Kidney epithelial cell (primary cell): ENCODE data around the gene PHF14. TPM values are rescaled to one million over a fixed set of nuclear protein-coding genes. Genes with fewer than 3 reads are reported as not detected.
"Not testable (repeated sequence)": the region's sequence is repeated elsewhere in the genome, so short reads cannot be mapped to it uniquely, and the experiment has no call there.

Source experiments
- DNase-seq: peaks from one replicate; pipeline ENCODE4 v3.0.0-alpha.2; 2010; ENCODE audit warnings: low read depth
- H3K27me3 ChIP-seq: 2 replicates; pipeline ENCODE4 v1.6.0; 2011; ENCODE audit warnings: low read length; ENCODE audit not compliant: control insufficient read depth, insufficient read depth
- H3K36me3 ChIP-seq: 2 replicates; pipeline ENCODE4 v1.5.1; 2011; ENCODE audit warnings: low read length; ENCODE audit not compliant: control insufficient read depth, insufficient read depth
- H3K4me3 ChIP-seq: 2 replicates; pipeline ENCODE4 v1.5.1; 2011; ENCODE audit warnings: low read depth, mild to moderate bottlenecking, control low read depth, low read length
- total RNA-seq: library from RNA; depleted of rRNA; stranded (reverse); fragments of >200 nt; gene quantifications from 2 replicates; pipeline ENCODE4 v1.2.3, GENCODE V29; 2015
- TF ChIP-seq, protein P1 (sequence below): IDR thresholded peaks from 2 replicates; pipeline ENCODE4 v1.5.1; 2011; ENCODE audit warnings: mild to moderate bottlenecking, moderate library complexity, low read length, control low read depth, inconsistent platforms; ENCODE audit not compliant: insufficient read depth, poor library complexity, severe bottlenecking

The PHF14 gene
- 32.4 and 40.4 TPM in 2 replicates for total RNA-seq

GRCh38 chr7:10973061-10973941 is at the start of gene PHF14:
TSS of gene PHF14 (plus strand) at chr7:10973872. CDS start at chr7:10974324, 452 bp downstream.
- TF ChIP-seq, protein P1, sequence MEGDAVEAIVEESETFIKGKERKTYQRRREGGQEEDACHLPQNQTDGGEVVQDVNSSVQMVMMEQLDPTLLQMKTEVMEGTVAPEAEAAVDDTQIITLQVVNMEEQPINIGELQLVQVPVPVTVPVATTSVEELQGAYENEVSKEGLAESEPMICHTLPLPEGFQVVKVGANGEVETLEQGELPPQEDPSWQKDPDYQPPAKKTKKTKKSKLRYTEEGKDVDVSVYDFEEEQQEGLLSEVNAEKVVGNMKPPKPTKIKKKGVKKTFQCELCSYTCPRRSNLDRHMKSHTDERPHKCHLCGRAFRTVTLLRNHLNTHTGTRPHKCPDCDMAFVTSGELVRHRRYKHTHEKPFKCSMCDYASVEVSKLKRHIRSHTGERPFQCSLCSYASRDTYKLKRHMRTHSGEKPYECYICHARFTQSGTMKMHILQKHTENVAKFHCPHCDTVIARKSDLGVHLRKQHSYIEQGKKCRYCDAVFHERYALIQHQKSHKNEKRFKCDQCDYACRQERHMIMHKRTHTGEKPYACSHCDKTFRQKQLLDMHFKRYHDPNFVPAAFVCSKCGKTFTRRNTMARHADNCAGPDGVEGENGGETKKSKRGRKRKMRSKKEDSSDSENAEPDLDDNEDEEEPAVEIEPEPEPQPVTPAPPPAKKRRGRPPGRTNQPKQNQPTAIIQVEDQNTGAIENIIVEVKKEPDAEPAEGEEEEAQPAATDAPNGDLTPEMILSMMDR, result no peak
- Histone ChIP-seq H3K36me3 (no peaks in the 10 kb centered on the region), H3K27me3 (no peaks in the 10 kb centered on the region), H3K4me3 (peak within 1 kb of the TSS; percentile 97)
- DNase-seq, result peak; percentile 73

- H3K36me3 ChIP-seq, result no peaks in the 10 kb centered on the region
Observed at GRCh38 chr7:10924370-10924769, 49.3 kb upstream of the PHF14 start.

GRCh38 chr7:10928203-10928602 is 45.5 kb upstream of the PHF14 start:
- not testable (repeated sequence) for DNase-seq, H3K27me3 ChIP-seq, H3K4me3 ChIP-seq, H3K36me3 ChIP-seq

More at GRCh38 chr7:10924370-10924769, 49.3 kb upstream of the PHF14 start:
- Histone ChIP-seq H3K4me3 (no peak overlapping the region), H3K27me3 (no peaks in the 10 kb centered on the region)
- DNase-seq, result no peak
- TF ChIP-seq, protein P1, result no peak

GRCh38 chr7:10930551-10930950 is 43.1 kb upstream of the PHF14 start:
- Histone ChIP-seq H3K4me3 (no peak overlapping the region), H3K27me3 (no peaks in the 10 kb centered on the region), H3K36me3 (no peaks in the 10 kb centered on the region)
- no peak for DNase-seq
- TF ChIP-seq, protein P1, result no peak

DNA sequence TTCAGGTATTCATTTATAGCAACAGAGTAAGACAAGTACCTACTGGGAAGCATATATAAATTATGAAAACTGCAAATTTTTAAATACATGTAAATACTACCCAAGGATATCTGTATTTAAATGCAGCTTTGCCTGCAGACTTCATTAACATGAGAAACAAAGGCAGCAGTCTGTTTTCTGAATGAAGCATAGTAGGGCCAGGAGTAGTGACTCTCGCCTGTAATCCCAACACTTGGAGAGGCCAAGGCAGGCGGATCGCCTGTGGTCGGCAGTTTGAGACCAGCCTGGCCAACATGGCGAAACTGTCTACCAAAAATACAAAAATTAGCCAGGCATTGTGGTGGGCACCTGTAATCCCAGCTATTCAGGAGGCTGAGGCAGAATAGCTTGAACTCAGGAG is 42.5 kb upstream of the PHF14 start:
- no peak for DNase-seq
- no peaks in the 10 kb centered on the region for H3K36me3 ChIP-seq
- no peak overlapping the region for H3K4me3 ChIP-seq
- TF ChIP-seq, protein P1, result no peak
- no peaks in the 10 kb centered on the region for H3K27me3 ChIP-seq

GRCh38 chr7:10934292-10934691 is 39.4 kb upstream of the PHF14 start:
- Histone ChIP-seq H3K27me3 (no peaks in the 10 kb centered on the region), H3K4me3 (no peak overlapping the region), H3K36me3 (no peaks in the 10 kb centered on the region)
- DNase-seq, result no peak
- TF ChIP-seq, protein P1, result no peak
